Activated T-cell treated with anti-CD3 and anti-CD28 coated beads for 24 hours (primary cell): ENCODE measurements around the gene GAN.

Experiments
- DNase-seq: peaks from one replicate; pipeline ENCODE4 v3.0.0-alpha.2; 2020; ENCODE audit warnings: low read depth

Gene GAN

DNA sequence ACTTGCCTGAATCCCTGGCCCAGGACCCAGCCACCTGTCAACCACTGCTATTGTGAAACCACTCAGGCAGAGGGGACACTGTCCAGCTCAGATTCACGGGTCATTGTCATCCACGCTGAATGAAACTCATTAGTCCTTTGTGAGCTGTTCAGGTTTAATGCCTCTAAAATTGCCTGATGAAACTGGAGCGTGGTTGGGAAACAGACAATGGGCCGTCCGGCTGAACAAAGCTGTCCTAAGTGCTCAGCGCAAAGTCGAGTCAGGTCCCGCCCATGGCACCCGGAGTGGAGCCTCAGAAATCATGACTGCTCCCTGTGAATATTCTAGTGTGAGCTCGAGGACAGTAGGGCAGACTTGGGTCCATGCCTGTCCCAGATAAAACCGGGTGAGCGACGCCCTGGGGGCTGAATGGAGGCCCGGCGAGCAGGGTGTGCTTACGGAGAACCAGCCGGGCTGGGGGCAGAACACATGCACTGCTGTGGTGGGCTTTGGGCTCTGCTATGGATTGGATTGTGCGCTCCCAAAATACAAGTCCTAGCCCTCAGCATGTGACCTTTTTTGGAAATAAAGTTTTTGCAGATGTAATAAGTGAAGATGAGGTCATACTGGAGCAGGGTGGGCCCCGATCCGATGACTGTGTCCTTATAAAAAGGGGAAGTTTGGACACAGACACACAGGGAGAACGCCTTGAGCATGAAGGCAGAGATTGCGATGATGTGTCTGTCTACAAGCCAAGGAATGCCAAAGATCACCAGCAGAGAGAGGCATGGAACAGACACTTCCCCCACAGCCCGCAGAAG lies 117.0 kb downstream of the GAN start:
- DNase-seq = no peak

- no peak for DNase-seq
These were observed 118.3 kb downstream of the GAN start for GRCh38 chr16:81432937-81433557.

- no peak for DNase-seq
These were observed 120.3 kb downstream of the GAN start for GRCh38 chr16:81435103-81435502.

- no peak for DNase-seq
These were observed 120.8 kb downstream of the GAN start for GRCh38 chr16:81435567-81435966.

DNA sequence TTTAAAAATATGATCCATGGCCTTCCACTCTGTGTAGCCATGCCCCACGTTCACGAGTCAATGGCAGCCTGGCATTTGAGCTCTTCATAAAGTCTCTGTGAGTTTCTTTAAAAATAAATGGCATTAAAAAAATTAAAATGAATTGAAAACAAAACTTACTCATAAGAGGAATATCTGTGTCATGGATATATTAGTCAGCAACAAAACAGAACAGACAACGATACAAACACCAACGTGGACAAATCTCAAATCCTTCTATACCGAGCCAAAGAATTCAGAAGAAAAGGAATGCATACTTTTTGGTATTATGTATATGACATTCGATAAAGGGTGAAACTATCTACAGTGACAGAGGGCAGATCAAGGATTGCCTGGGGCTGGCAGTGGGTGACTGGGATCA lies 121.6 kb downstream of the GAN start:
- DNase-seq = no peak

- no peak for DNase-seq
These were observed 123.1 kb downstream of the GAN start for GRCh38 chr16:81437865-81438264.
